KMS-11 (cell line): ENCODE results near the gene MPPE1.

ENCODE experiments used
- H2AFZ ChIP-seq: fragments of 200-600 bp; sonication (generic); 2 replicates; pipeline ENCODE4 v1.6.1; 2016; ENCODE audit warnings: antibody characterized with exemption, mixed run types, low read depth
- H3K27ac ChIP-seq: fragments of 200-600 bp; sonication (generic); 2 replicates; pipeline ENCODE4 v1.6.1; 2016; ENCODE audit warnings: mild to moderate bottlenecking, mixed run types
- H3K27me3 ChIP-seq: fragments of 200-600 bp; sonication (generic); 2 replicates; pipeline ENCODE4 v1.6.1; 2017; ENCODE audit warnings: mild to moderate bottlenecking, low read depth, mixed run types, moderate library complexity; ENCODE audit not compliant: insufficient read depth
- H3K36me3 ChIP-seq: fragments of 200-600 bp; sonication (generic); 2 replicates; pipeline ENCODE4 v1.6.1; 2017; ENCODE audit warnings: mild to moderate bottlenecking, mixed run types; ENCODE audit not compliant: insufficient read depth
- H3K4me1 ChIP-seq: fragments of 200-600 bp; sonication (generic); 2 replicates; pipeline ENCODE4 v1.6.1; 2016; ENCODE audit warnings: mild to moderate bottlenecking, low read depth, mixed run types; ENCODE audit not compliant: poor library complexity, severe bottlenecking
- H3K4me2 ChIP-seq: fragments of 200-600 bp; sonication (generic); 2 replicates; pipeline ENCODE4 v1.7.0; 2016; ENCODE audit warnings: mild to moderate bottlenecking, mixed run types
- H3K4me3 ChIP-seq: fragments of 200-600 bp; sonication (generic); IDR thresholded peaks from 2 replicates; pipeline ENCODE4 v1.6.1; 2017; ENCODE audit warnings: low read depth, low read length, mixed read lengths; ENCODE audit not compliant: insufficient read depth
- H3K79me2 ChIP-seq: fragments of 200-600 bp; sonication (generic); 2 replicates; pipeline ENCODE4 v1.6.1; 2016; ENCODE audit warnings: low read depth, mixed run types; ENCODE audit not compliant: insufficient read depth
- H3K9ac ChIP-seq: fragments of 200-600 bp; sonication (generic); 2 replicates; pipeline ENCODE4 v1.6.1; 2016; ENCODE audit warnings: mild to moderate bottlenecking, mixed run types
- H4K20me1 ChIP-seq: fragments of 200-600 bp; sonication (generic); 2 replicates; pipeline ENCODE4 v1.6.1; 2016; ENCODE audit warnings: mild to moderate bottlenecking, mixed run types; ENCODE audit not compliant: insufficient read depth
- TF ChIP-seq, protein P1 (sequence below): fragments of 200-600 bp; sonication (generic); conservative IDR thresholded peaks from 2 replicates; pipeline ENCODE4 v1.6.1; 2017; ENCODE audit warnings: low read depth, mild to moderate bottlenecking, antibody characterized with exemption, low read length, moderate library complexity, mixed read lengths

Gene MPPE1

DNA sequence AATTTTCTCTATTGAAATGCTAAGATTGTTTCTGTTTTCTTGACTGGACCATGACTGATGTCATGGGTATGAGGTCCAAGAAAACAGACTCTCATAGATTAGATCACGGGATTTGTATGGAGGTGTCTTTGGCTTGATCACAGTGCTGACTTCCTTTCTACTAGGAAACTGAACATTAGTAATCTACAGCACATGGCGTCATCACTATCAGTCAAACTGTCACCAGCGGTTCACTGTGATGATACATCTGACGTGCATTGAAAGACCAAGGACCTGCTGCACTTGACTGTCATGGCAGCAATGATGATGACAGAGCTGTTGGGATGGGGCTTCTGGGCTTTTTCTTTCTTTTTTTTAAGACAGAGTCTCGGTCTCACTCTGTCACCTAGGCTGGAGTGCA lies 45.0 kb upstream of the MPPE1 start:
- Histone ChIP-seq H2AFZ (no peak overlapping the region), H3K36me3 (no peaks in the 10 kb centered on the region), H3K27me3 (no peaks in the 10 kb centered on the region), H3K4me2 (no peak overlapping the region), H3K4me3 (no peak overlapping the region), H3K9ac (no peak overlapping the region), H3K4me1 (no peaks in the 10 kb centered on the region), H3K27ac (no peak overlapping the region), H4K20me1 (no peaks in the 10 kb centered on the region), H3K79me2 (no peaks in the 10 kb centered on the region)
- TF ChIP-seq, protein P1, sequence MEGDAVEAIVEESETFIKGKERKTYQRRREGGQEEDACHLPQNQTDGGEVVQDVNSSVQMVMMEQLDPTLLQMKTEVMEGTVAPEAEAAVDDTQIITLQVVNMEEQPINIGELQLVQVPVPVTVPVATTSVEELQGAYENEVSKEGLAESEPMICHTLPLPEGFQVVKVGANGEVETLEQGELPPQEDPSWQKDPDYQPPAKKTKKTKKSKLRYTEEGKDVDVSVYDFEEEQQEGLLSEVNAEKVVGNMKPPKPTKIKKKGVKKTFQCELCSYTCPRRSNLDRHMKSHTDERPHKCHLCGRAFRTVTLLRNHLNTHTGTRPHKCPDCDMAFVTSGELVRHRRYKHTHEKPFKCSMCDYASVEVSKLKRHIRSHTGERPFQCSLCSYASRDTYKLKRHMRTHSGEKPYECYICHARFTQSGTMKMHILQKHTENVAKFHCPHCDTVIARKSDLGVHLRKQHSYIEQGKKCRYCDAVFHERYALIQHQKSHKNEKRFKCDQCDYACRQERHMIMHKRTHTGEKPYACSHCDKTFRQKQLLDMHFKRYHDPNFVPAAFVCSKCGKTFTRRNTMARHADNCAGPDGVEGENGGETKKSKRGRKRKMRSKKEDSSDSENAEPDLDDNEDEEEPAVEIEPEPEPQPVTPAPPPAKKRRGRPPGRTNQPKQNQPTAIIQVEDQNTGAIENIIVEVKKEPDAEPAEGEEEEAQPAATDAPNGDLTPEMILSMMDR, result no peak

DNA sequence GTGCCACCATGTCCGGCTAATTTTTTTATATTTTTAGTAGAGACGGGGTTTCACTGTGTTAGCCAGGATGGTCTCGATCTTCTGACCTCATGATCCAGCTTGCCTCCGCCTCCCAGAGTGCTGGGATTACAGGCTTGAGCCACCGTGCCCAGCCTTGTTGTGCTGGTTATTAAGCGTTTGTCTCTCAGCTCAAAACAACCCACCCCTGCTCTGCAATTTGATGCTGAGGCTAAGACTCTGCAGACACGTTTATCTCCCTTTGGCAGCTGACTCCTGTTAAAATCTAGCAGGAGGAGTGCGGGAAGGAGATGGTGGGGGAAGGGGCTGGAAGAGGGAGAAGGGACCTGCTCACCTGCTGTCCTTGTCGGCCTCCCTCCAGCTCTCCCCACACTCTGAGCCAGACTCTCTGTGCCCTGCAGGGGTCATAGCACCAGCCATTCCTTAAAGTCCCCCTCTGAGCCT lies 43.3 kb upstream of the MPPE1 start:
- TF ChIP-seq, protein P1, result no peak
- no peaks in the 10 kb centered on the region for H4K20me1 ChIP-seq
- no peak overlapping the region for H3K4me3 ChIP-seq
- H3K79me2 ChIP-seq, result no peaks in the 10 kb centered on the region
- H3K27ac ChIP-seq, result no peak overlapping the region
- no peak overlapping the region for H2AFZ ChIP-seq
- no peak overlapping the region for H3K4me2 ChIP-seq
- H3K27me3 ChIP-seq, result no peaks in the 10 kb centered on the region
- no peaks in the 10 kb centered on the region for H3K4me1 ChIP-seq
- no peaks in the 10 kb centered on the region for H3K36me3 ChIP-seq
- H3K9ac ChIP-seq, result no peak overlapping the region

DNA sequence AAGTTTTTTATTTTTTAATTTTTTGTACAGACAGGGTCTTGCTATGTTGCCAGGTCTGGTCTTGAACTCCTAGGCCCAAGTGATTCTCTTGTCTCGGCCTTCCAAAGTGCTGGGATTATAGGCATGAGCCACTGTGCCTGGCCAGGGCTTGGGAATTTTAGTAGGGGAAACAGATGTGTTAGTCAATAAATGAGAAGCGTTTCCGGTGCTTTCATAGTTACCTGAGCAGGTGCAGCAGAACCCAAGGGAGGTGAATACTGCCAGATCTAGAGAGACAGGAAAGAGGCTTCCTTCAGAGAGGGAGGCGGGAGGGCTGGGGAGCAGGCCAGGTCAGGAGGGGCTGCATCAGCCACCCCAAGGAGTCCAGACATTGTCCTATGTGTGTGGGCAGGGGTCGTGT lies 42.7 kb upstream of the MPPE1 start:
- H3K36me3 ChIP-seq, result no peaks in the 10 kb centered on the region
- no peaks in the 10 kb centered on the region for H3K27me3 ChIP-seq
- H3K9ac ChIP-seq, result no peak overlapping the region
- TF ChIP-seq, protein P1, result no peak
- H4K20me1 ChIP-seq, result no peaks in the 10 kb centered on the region
- H2AFZ ChIP-seq, result no peak overlapping the region
- no peak overlapping the region for H3K4me3 ChIP-seq
- no peaks in the 10 kb centered on the region for H3K4me1 ChIP-seq
- H3K27ac ChIP-seq, result no peak overlapping the region
- H3K4me2 ChIP-seq, result no peak overlapping the region
- no peaks in the 10 kb centered on the region for H3K79me2 ChIP-seq

DNA sequence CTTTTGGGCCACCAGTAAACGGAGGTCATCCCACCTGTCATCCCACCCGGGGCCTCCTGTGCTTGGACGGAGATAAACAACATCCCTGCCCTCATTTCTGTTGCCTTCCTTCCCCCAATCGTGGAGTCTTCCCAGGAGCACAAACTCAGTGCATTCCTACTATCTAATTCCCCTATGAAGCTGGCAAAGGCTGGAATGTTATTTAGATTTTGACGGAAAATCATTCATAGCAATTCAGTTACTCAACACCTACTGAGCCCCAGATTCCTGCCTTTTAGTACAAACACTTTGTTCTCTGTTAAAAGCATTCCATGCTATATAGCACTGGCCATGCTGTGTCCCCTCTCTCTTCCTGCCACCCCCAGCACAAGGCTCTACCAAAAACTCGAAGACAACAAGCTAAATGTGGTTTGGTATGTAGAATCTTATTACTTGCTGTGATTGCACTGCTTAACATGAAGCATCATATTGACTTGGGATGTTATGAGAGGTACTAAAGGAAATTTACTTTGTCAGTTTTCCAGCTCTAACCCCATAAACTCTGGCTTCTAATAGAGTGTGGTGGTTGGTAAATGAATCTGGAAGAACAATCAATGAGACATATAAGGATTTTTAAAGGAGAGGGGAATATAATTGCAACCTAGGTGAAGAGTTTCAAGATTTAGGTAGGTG lies 40.9 kb upstream of the MPPE1 start:
- Histone ChIP-seq H2AFZ (no peak overlapping the region), H3K4me1 (no peaks in the 10 kb centered on the region), H3K4me3 (no peak overlapping the region), H3K4me2 (no peak overlapping the region), H3K9ac (no peak overlapping the region), H3K27ac (no peak overlapping the region), H3K36me3 (no peaks in the 10 kb centered on the region), H4K20me1 (no peaks in the 10 kb centered on the region), H3K79me2 (no peaks in the 10 kb centered on the region), H3K27me3 (no peaks in the 10 kb centered on the region)
- TF ChIP-seq, protein P1, result no peak
